DOHH2 (cell line): ENCODE results near the gene SNTN.

ENCODE experiments used
- H3F3A ChIP-seq: fragments of 200-600 bp; sonication (generic), shearing (Covaris generic); 2 replicates; pipeline ENCODE4 v1.6.0; 2016; ENCODE audit warnings: antibody characterized with exemption, mild to moderate bottlenecking; ENCODE audit not compliant: control insufficient read depth, insufficient read depth
- H3K27ac ChIP-seq: fragments of 200-600 bp; sonication (generic); 2 replicates; pipeline ENCODE4 v1.5.1; 2014; ENCODE audit warnings: low read depth, mild to moderate bottlenecking, low read length, moderate library complexity
- H3K27me3 ChIP-seq: fragments of 200-600 bp; sonication (generic); 2 replicates; pipeline ENCODE4 v1.6.1; 2014; ENCODE audit warnings: mild to moderate bottlenecking, low read length, mixed read lengths; ENCODE audit not compliant: control insufficient read depth
- H3K36me3 ChIP-seq: fragments of 200-600 bp; sonication (generic); 2 replicates; pipeline ENCODE4 v1.6.1; 2014; ENCODE audit warnings: mild to moderate bottlenecking, low read length, moderate library complexity, mixed read lengths; ENCODE audit not compliant: control insufficient read depth
- H3K4me1 ChIP-seq: fragments of 200-600 bp; sonication (generic); 2 replicates; pipeline ENCODE4 v1.6.1; 2014; ENCODE audit warnings: mild to moderate bottlenecking, low read length, mixed read lengths; ENCODE audit not compliant: control insufficient read depth
- H3K4me2 ChIP-seq: fragments of 200-600 bp; sonication (generic); 2 replicates; pipeline ENCODE4 v1.6.0; 2014; ENCODE audit warnings: mild to moderate bottlenecking, low read length, moderate library complexity
- H3K4me3 ChIP-seq: fragments of 200-600 bp; sonication (generic); 2 replicates; pipeline ENCODE4 v1.5.1; 2014; ENCODE audit warnings: mild to moderate bottlenecking, low read length, mixed read lengths
- H3K79me2 ChIP-seq: fragments of 200-600 bp; sonication (generic); 2 replicates; pipeline ENCODE4 v1.6.1; 2014; ENCODE audit warnings: mild to moderate bottlenecking, low read length, mixed read lengths; ENCODE audit not compliant: control insufficient read depth
- H3K9me2 ChIP-seq: fragments of 200-600 bp; sonication (generic); replicated peaks from 2 replicates; pipeline ENCODE4 v1.6.1; 2014; ENCODE audit warnings: mild to moderate bottlenecking, low read length, mixed read lengths; ENCODE audit not compliant: control insufficient read depth
- H3K9me3 ChIP-seq: fragments of 200-600 bp; sonication (generic); 2 replicates; pipeline ENCODE4 v1.6.1; 2014; ENCODE audit warnings: antibody characterized with exemption, low read length, mixed read lengths; ENCODE audit not compliant: control insufficient read depth, insufficient read depth
- H4K20me1 ChIP-seq: fragments of 200-600 bp; sonication (generic); 2 replicates; pipeline ENCODE4 v1.6.0; 2014; ENCODE audit warnings: low read depth, mild to moderate bottlenecking, antibody characterized with exemption, low read length, moderate library complexity; ENCODE audit not compliant: control insufficient read depth, insufficient read depth
- CTCF ChIP-seq: fragments of 200-600 bp; sonication (generic); IDR thresholded peaks from one replicate; pipeline ENCODE4 v1.5.1; 2014; ENCODE audit warnings: antibody characterized with exemption, mild to moderate bottlenecking, low read depth, low read length; ENCODE audit not compliant: poor library complexity, severe bottlenecking
- EZH2phosphoT487 ChIP-seq: fragments of 200-600 bp; sonication (generic); IDR thresholded peaks from 2 replicates; pipeline ENCODE4 v1.6.1; 2017; ENCODE audit warnings: borderline replicate concordance, mild to moderate bottlenecking, antibody characterized with exemption, low read length, moderate library complexity, mixed read lengths

The SNTN gene

DNA sequence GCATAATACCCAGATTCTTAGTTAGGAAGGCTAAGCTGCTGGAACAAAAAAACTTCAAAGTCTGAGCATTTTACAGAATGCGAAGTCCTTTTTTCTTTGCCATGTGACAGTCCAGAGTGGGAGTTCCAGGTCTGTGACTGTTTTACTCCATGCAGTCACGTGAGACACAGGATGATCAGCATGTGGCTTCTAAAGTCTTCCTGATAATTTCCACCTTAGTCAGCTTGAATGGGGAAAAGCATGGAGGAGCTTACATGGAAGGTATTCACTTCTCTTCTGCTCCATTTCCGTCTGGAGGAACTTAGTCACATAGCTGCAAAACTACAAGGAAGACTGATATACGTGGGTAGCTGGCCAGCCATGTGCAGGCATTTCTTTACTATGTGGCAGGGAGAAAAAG, 1.7 kb downstream of the SNTN start:
- H3K79me2 ChIP-seq: no peaks in the 10 kb centered on the region
- H3K36me3 ChIP-seq: no peaks in the 10 kb centered on the region
- H3K9me2 ChIP-seq: no peaks in the 10 kb centered on the region; the same call in 1 of the 2 replicates
- no peaks in the 10 kb centered on the region for H3F3A ChIP-seq
- no peaks in the 10 kb centered on the region for H4K20me1 ChIP-seq
- no peaks in the 10 kb centered on the region for H3K4me1 ChIP-seq
- no peak overlapping the region for H3K27ac ChIP-seq
- H3K9me3 ChIP-seq: no peaks in the 10 kb centered on the region
- H3K4me2 ChIP-seq: no peak overlapping the region
- H3K27me3 ChIP-seq: no peaks in the 10 kb centered on the region
- TF ChIP-seq CTCF (no peak), EZH2phosphoT487 (no peak)
- no peak overlapping the region for H3K4me3 ChIP-seq

GRCh38 chr3:63654931-63655330, 2.5 kb downstream of the SNTN start:
- Histone ChIP-seq H3K4me3 (no peak overlapping the region), H3F3A (no peaks in the 10 kb centered on the region), H4K20me1 (no peaks in the 10 kb centered on the region), H3K36me3 (no peaks in the 10 kb centered on the region), H3K4me1 (no peaks in the 10 kb centered on the region), H3K9me3 (no peaks in the 10 kb centered on the region), H3K4me2 (no peak overlapping the region), H3K79me2 (no peaks in the 10 kb centered on the region), H3K9me2 (no peaks in the 10 kb centered on the region; the same call in 1 of the 2 replicates), H3K27me3 (no peaks in the 10 kb centered on the region), H3K27ac (no peak overlapping the region)
- TF ChIP-seq EZH2phosphoT487: no peak
- no peak for TF ChIP-seq CTCF

DNA sequence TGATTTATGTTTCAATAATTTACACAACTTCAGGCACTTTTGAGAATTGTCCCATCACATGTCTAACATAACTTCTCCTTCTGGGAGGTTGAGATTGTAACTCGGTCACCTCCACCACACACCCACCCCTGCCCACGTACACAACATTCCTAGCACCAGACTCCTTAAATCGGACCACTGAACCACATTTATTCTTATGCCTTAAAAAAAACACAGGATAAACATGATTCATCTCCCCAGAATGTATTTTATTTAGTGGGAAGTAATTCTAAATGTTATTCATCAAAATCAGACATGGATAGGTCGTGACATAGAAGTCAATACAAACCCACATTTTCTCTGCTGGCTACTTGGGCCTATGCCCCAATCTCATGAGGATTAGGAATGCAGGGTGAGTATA, 3.0 kb downstream of the SNTN start:
- no peak overlapping the region for H3K27ac ChIP-seq
- no peaks in the 10 kb centered on the region for H4K20me1 ChIP-seq
- no peaks in the 10 kb centered on the region for H3F3A ChIP-seq
- no peak for TF ChIP-seq EZH2phosphoT487
- no peak for TF ChIP-seq CTCF
- no peaks in the 10 kb centered on the region; the same call in 1 of the 2 replicates for H3K9me2 ChIP-seq
- no peaks in the 10 kb centered on the region for H3K79me2 ChIP-seq
- no peaks in the 10 kb centered on the region for H3K4me1 ChIP-seq
- H3K27me3 ChIP-seq: no peaks in the 10 kb centered on the region
- H3K4me3 ChIP-seq: no peak overlapping the region
- H3K4me2 ChIP-seq: no peak overlapping the region
- H3K36me3 ChIP-seq: no peaks in the 10 kb centered on the region
- H3K9me3 ChIP-seq: no peaks in the 10 kb centered on the region
